Endometrial microvascular endothelial cells (primary cell): ENCODE data around the gene LRRC4C. TPM values are rescaled to one million over a fixed set of nuclear protein-coding genes. Genes with fewer than 3 reads are reported as not detected.

Source experiments
- in situ Hi-C: cut with HindIII; loops from 2 replicates; pipeline ENCODE4 v1.10.0; 2017; ENCODE audit warnings: low sequenced_read_pairs, low pct_unique_long_range_greater_than_20kb; ENCODE audit errors: inconsistent ontology term
- total RNA-seq: library from RNA; depleted of rRNA; stranded (reverse); fragments of >200 nt; gene quantifications from one replicate; pipeline ENCODE4 v1.2.3, GENCODE V29; 2015; ENCODE audit errors: inconsistent ontology term

LRRC4C gene
- total RNA-seq, 1 donor from 2014 or later = not detected

DNA sequence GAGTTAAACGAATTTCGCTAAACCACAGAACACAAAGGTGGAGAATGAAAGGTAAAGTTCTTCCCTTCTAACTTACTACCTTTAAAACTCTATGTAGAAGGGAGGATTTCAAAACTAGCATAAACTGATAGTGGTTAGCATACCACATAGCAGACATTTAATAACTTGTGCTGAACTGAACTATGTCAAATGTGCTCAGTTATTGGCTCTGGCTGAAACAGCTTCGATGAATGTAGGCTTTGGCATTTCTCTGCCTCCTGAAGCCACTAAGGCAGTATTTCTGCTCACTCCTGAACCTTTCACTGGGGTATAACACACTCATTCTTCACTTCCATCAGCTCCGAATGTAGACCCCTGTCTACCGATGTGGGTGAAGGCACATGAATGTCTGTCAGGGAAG is 1188.1 kb downstream of the LRRC4C start:
- in situ Hi-C loops = no loop called here

DNA sequence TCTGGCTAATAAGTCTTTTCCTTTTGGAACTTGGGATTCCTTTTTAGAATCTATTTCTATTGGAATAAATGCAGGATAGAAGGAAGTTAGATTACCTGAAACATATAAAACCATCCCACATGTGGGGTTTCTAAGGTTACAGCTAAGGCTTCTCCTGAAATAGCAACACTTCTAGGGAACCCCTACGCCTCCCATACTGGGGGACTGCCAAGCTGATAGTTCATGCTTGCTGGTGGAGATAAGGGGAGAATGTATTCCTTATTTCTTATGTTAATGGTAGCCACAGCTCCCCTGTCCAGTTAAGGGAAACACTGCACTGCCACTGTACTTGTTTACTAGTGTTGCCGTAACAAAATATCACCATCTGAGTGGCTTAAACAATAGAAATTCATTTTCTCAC is 1189.6 kb downstream of the LRRC4C start:
- in situ Hi-C loops = no loop called here

DNA sequence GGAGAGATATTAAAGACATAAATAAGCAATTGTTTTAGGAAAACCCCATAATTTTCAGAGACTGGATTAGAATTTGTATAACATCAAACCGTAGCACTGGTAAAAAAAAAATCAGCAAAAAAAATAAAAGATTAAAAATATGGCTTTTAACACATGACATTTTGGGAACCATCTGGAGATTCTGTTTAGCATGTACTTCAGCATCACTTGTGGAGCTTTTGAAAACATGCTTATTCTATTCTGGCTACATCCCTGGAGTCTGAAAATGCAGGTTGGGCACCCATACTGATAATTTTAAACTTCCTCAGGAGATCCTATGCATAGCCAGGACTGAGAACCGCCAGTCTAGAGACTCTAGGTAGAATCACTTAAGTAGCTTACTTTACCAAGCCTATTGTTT is 1190.9 kb downstream of the LRRC4C start:
- in situ Hi-C loops = no loop called here

DNA sequence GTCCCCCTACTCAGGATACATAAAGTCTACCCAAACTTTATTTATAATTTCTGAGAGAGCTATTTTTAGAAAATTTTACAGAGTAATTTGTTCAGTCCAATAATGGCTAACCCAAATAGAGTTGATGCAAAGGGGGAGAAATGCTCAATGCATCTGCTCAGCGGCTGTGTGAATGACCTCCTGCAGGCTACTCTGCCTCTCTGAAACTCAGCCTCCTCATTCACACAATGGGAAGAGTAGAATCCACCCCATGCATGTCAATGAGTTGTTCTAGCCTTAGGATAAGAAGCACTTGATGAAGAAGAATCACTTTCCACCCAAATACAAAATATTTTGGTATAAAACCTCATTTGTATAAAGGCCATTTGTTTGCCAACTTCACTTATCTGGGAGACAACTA is 1204.0 kb downstream of the LRRC4C start:
- in situ Hi-C loops = no loop called here

DNA sequence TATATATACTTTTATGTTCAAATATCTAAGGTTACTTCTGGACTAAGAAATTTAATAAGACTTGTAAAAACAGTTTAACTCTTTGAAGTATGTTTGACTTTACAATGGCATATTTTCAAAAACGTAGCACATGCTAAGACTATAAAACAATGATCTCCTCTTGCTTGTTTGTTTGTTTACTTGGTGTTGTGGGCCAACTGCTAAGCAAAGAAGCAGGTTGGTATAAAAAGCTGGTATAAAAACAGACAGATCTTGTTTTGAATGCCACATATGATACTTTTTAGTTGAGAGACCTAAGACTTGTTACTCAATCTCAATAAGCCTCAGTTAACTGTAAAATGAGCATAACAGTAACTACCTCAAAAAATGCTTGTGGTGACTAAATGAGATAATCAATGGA is 1206.3 kb downstream of the LRRC4C start:
- in situ Hi-C loops = no loop called here

DNA sequence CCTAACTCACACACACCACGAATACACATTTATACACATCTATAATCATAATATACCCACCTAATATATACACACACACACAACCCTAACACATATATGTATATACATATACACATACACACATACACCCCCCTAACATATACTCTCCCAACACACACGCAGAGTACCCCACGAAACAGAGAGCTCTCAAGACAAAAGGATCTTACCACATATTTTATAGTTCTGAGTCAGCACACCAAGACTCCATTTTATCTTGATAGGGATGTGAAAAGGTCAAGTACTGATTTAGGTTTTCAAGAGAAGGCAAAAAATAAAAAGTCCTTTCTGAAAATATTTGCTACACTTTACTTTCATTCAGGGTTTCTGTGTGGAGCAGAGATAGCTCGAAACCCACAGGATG is 1207.2 kb downstream of the LRRC4C start:
- in situ Hi-C loops = no loop called here

DNA sequence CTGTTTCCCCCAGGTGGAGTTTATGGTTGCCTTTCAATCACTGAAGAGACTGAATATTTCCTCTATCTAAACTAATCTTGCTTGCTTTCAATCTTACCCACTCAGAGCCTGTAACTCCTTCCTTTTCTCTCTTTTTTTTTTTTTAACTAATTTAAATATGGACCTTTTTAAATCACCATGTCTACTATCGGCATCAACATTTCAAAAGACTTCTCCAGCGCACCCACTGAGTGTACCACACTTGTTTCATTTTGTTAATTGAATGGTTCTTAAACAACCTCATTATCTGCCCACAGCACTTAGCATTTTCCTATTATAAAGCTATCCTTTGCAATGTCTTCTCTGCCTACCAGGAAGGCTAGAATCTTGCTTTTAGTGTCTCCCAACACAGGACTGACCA is 1212.5 kb downstream of the LRRC4C start:
- in situ Hi-C loops = no loop called here

DNA sequence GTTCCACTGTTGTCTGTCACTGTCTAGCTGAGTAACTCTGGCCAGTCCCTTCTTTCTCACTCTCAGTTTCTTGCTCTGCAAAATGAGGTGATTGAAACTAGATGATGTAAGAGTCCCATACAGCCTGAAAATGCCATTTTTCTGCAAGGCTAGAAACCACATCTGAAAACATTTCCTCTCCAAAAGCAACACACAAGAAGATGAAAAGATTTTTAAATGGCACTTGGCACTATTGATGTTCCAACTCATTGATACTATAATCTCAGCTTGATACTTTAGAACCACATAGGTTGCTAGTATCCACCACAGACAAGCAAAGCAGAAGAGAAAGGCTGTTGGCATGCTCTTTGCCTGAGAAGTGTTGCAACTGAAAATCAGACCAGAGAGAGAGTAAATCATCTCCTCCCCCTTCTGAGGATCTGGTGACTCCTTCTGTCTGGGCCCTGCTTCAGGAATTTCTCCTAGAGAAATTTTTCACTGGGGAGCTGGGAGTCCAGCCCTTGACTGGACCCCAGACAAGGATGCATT is 1217.9 kb downstream of the LRRC4C start:
- in situ Hi-C loops = no loop called here

DNA sequence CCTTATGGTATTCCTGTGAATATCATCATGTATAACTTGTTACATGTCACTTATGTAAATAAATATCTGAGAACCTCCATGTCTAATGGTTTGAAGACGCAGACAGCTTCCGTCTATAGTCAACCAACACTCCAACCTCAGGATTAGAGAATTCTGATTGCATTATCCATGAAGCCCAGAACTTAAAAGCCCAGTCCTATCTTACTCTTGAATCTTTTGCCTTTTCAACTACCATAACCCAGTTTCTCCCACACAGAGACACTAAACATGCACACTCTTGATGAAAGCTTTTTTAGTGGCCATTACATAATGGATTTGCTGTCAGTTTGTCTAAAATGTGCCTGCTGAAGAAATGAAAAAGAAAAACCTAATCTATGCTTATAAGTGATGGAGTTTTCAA is 1219.2 kb downstream of the LRRC4C start:
- in situ Hi-C loops = no loop called here

DNA sequence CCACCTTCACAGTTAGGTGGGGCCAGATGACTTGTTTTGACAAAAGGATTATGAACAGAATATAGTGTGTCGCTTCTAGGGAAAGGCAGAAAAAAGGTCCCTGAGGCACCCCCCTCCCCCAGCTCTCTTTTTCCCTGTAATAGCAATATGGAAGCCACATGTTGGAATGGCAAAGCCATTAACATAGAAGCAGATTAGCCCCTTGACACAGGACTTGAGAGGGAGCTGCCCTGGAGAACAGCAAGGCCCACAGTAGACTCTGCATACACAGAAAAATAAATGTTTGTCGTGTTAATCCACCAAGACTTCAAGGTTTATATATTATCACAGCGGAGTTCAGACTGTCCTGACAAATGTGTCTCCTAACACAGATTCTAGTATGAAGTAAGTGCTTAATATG is 1222.9 kb downstream of the LRRC4C start:
- in situ Hi-C loops = no loop called here

DNA sequence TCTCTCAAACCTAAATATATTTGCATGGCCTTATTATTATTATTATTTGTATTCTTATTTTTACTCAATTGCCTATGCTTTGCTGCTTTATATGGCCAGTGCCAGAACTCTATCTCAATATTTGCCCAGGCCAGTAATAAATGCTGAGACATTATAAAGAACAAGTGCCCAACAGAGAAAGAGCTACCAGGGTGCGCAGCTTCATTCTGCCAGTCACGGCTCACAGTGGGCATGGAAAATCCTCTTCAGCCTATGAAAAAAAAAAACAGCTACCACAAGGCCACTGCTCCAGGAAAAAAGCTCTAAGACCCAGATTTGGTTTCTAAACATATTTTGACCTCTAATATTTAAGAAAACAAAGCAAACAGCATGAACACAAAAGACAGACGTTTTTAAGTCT is 1223.6 kb downstream of the LRRC4C start:
- in situ Hi-C loops = no loop called here

DNA sequence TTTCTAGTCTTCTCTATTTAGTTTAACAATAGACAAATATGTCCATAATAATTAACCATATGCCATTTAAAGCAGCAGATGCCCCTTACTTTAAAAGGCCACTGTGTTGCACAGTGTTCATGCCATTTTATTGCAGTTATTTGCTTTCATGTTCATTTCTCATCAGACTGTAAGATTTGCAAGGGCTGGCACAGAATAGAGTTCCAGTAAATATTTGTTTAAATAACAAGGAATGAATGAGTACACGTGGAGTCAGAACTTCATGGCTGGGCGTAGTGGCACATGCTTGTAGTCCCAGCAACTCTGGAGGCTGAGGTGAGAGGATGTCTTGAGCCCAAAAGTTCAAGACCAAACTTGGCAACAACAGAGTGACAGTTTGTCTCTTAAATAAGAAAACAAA is 1228.6 kb downstream of the LRRC4C start:
- in situ Hi-C loops = no loop called here

DNA sequence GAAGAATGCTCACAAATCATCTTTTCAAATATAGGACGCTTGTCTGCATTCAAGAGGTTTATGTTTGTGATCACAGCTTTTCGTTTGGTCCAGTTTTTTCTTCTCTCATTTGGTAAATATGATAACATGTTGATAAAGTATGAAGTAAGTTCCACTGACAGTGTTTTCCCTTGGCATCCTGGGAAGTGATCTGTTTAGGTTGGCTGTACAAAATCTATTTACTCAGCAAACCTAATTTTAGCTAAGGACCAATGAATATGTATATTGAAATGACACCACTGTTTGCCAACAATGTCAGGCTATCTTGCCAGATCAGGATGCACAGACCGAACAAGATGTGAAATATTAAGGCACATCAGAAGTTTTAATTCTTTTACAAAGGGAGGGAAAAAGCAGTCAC is 1230.8 kb downstream of the LRRC4C start:
- in situ Hi-C loops = no loop called here

DNA sequence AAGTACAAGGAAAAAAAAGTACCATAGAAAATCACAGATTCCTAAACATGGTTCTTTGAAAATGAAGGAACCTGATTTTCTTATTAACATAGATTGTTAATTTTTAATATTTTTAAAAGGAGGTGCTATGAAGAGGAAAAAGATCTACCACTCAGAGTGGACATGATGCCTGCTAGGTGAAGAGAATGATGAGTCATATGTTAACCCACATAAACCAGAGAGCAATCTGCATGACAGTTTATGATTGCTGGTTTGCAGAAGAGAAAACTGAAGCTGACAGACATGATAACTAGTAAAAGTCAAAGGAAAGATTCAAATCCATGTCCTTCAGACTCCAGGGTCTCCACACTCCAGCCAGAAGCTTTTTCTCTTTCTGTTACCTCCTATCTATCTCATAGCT is 1231.7 kb downstream of the LRRC4C start:
- in situ Hi-C loops = no loop called here

DNA sequence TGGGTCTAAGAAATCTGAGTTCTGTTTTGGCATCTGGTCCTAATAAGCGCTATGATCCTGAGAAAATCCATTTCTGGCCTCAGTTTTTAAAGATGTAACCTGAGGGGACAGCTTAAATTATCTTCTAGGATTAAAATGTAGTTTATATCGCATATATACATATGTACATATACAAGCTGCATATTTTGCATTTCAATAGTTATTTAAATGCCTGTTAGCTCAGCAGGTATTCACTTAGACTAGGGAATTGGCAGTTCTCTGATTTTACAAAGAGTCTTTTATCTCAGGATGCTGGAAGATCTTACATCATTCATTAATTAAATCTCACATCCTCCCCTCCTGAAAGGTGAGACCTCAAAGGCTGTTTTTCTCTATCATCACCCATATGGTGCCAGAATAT is 1232.8 kb downstream of the LRRC4C start:
- in situ Hi-C loops = no loop called here

DNA sequence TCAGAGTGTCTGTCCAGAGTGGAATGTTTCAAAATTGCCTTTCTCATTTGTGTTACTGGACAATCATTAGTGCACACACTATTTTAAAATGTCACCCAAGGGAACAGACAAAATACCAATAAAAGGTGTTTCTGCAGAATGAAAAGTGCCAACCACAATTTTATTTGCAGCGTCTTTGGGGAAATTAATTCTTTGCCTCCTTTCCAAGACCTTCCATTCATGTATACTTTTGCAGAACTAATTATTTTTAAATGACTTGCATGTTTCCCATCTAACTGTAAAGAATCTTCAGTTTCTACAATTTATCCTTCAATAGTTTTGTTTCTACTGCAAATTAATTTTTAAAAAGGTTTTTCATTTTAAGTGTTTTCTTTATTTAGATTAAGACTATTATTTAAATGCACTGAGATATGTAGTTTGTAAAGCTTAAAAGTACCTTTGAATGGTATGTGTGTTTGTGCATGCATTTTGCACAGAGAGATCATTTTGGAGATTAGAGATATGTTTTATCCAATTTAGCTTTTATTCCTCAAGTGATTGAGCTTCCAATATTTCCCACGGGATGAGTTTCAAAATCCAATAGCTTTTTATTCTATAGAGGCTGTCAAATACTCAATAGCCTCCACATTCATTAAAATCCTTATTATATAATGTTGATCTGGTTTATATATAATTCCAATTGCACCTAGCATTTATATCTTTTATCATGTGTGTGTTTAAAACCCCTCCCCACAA is 1235.7 kb downstream of the LRRC4C start:
- in situ Hi-C loops = no loop called here

DNA sequence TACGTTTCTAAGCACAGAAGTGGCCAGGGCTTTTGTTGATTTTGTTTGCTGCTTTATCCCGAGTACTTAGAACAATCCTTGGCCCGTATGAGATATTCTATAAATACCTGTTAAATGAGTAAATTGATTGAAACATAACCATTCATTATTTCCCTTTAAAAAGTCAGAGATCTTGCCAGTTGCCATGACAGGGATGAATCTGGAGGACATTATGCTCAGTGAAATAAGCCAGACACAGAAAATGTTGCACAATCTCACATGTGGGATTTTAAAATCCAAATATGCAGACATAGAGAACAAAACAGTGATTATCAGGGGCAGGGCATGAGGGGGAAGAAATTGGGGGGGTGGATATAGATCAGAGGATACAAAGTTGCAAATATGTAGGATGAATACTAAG is 1240.1 kb downstream of the LRRC4C start:
- in situ Hi-C loops = no loop called here

DNA sequence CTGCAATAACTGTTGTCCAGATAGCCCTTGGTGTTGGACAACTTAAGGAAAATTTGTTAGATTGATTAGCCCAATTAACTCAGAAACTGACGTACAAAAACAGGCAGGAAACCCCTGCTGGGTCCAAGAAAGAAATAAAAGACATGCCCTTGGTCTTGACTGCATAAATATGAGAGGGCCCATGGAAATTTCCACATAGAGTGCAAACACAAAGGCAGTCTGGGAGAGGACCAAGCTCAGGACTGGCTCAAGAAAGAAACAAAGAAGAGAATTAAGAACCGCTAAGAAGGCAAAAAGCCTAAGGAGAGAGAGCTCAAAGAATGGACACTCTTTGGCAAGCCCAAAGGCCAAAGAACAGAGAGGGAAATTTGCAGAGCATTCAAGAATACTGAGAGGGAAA is 1243.9 kb downstream of the LRRC4C start:
- in situ Hi-C loops = no loop called here

DNA sequence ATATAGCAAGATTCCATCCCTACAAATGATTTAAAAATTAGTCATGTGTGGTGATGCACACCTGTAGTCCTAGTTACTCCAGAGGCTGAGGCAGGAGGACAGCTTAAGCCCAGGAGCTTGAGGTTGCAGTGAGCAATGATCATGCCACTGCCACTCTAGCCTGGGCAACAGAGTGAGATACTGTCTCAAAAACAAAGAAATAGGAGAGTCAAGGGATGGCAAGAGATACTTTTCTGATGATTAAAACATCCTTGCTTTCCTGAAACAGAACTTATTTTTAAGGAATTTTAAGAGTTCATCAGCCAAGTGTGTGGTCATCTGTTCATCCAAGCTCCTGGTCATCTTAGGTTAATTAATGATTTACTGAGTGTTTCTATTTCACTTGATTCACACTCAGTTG is 1252.0 kb downstream of the LRRC4C start:
- in situ Hi-C loops = no loop called here

DNA sequence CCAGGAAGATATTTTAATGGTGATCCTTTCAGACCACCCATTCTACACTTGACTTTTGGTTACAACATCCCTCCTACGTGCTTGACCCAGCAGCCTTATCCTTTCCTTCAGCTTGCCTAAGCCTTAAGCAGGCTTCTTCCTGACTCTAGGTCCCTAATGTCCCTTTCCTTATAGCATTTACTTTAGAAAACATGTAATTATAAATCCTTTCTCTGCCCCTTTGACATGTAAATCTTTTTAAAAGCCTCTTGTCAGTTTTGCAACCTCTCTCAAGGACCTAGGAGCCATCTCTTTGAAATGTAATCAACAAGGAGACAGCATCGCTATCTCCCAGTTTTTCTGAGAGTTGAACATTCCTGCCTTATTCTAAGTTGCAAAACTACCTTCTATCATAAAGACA is 1255.2 kb downstream of the LRRC4C start:
- in situ Hi-C loops = no loop called here

DNA sequence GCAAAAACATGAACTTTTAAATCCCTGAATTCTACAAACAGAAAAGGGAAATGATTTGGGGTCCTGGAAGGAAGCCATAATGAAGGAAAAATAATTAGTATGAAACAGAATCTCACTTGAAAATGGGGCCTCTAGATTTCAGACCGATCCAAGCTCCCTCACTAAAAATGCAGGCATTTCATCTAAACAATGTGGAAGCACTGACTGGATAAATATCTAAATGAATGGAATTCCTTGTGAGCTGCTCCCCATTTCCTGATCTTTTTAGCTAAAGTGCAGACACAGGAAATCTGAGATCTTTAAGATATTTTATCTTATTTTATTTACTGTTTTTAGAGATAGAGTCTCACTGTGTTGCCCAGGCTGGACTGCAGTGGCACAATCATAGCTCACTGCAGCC is 1255.8 kb downstream of the LRRC4C start:
- in situ Hi-C loops = no loop called here
